PC-3 (cell line): ENCODE measurements around the gene NKD1. TPM values are rescaled to one million over a fixed set of nuclear protein-coding genes. Genes with fewer than 3 reads are reported as not detected.

ENCODE experiments used
- ATAC-seq: fragments of 200-7000 bp; cut with Tn5 transposase; 2 replicates; pipeline ENCODE4 v1.9.1; 2020; ENCODE audit warnings: mild to moderate bottlenecking, moderate library complexity
- BruUV-seq: library from RNA; stranded (reverse); fragments of 400-500 nt; replicated peaks from 2 replicates; lab custom pipeline; 2021; lab: Mats Ljungman, UMichigan
- CTCF ChIA-PET: fragments of 300-600 bp; sonication (Branson Sonifier 250); formaldehyde crosslinking; loops from one replicate; lab custom pipeline; 2022; ENCODE audit warnings: antibody characterized with exemption; lab: Charles Lee
- POLR2A ChIA-PET: fragments of 300-600 bp; sonication (Branson Sonifier 250); formaldehyde crosslinking; loops from one replicate; lab custom pipeline; 2022; ENCODE audit warnings: antibody characterized with exemption; ENCODE audit not compliant: unreplicated experiment; lab: Charles Lee
- DNase-seq: peaks from one replicate; pipeline ENCODE4 v3.0.0-alpha.2; 2015
- H2AFZ ChIP-seq: fragments of 300-600 bp; sonication (generic); 2 replicates; pipeline ENCODE4 v1.6.0; 2016; ENCODE audit warnings: antibody characterized with exemption, low read length
- H3F3A ChIP-seq: fragments of 300-600 bp; sonication (generic); one replicate; pipeline ENCODE4 v1.6.0; 2017; ENCODE audit warnings: antibody characterized with exemption, low read length, control low read depth, mild to moderate bottlenecking; ENCODE audit not compliant: unreplicated experiment
- H3K27ac ChIP-seq: fragments of 300-600 bp; sonication (generic); 2 replicates; pipeline ENCODE4 v1.5.1; 2016; ENCODE audit warnings: mild to moderate bottlenecking, low read length
- H3K27me3 ChIP-seq: fragments of 300-600 bp; sonication (generic); 2 replicates; pipeline ENCODE4 v1.6.1; 2016; ENCODE audit warnings: low read length, mixed read lengths
- H3K36me3 ChIP-seq: fragments of 300-600 bp; sonication (generic); 2 replicates; pipeline ENCODE4 v1.6.1; 2016; ENCODE audit warnings: low read depth, mixed run types, low read length, mixed read lengths
- H3K4me1 ChIP-seq: fragments of 300-600 bp; sonication (generic); 2 replicates; pipeline ENCODE4 v1.5.1; 2016; ENCODE audit warnings: low read length; ENCODE audit not compliant: insufficient read depth
- H3K4me2 ChIP-seq: fragments of 300-600 bp; sonication (generic); 2 replicates; pipeline ENCODE4 v1.6.0; 2016; ENCODE audit warnings: low read length
- H3K4me3 ChIP-seq: fragments of 300-600 bp; sonication (generic); 2 replicates; pipeline ENCODE4 v1.5.1; 2016; ENCODE audit warnings: mild to moderate bottlenecking, low read length, mixed read lengths
- H3K79me2 ChIP-seq: fragments of 300-600 bp; sonication (generic); 2 replicates; pipeline ENCODE4 v1.6.1; 2017; ENCODE audit warnings: low read length, mixed read lengths
- H3K9ac ChIP-seq: fragments of 300-600 bp; sonication (generic); 2 replicates; pipeline ENCODE4 v1.6.0; 2016; ENCODE audit warnings: mild to moderate bottlenecking, low read length
- H3K9me2 ChIP-seq: fragments of 300-600 bp; sonication (generic); replicated peaks from 2 replicates; pipeline ENCODE4 v1.6.1; 2016; ENCODE audit warnings: mixed run types, low read length, mixed read lengths
- H3K9me3 ChIP-seq: fragments of 300-600 bp; sonication (generic); 2 replicates; pipeline ENCODE4 v1.6.1; 2016; ENCODE audit warnings: low read length, mixed read lengths
- H4K20me1 ChIP-seq: fragments of 300-600 bp; sonication (generic); 2 replicates; pipeline ENCODE4 v1.6.1; 2016; ENCODE audit warnings: low read length, mixed read lengths
- CTCF ChIP-seq: fragments of 300-600 bp; sonication (generic); conservative IDR thresholded peaks from 2 replicates; pipeline ENCODE4 v1.5.1; 2017; ENCODE audit warnings: antibody characterized with exemption, low read depth, mild to moderate bottlenecking, low read length
- EZH2 ChIP-seq: fragments of 300-600 bp; sonication (generic); IDR thresholded peaks from one replicate; pipeline ENCODE4 v1.6.1; 2017; ENCODE audit warnings: antibody characterized with exemption, mild to moderate bottlenecking, low read length; ENCODE audit not compliant: unreplicated experiment
- EZH2phosphoT487 ChIP-seq: fragments of 300-600 bp; sonication (generic); IDR thresholded peaks from 2 replicates; pipeline ENCODE4 v1.6.1; 2018; ENCODE audit warnings: mild to moderate bottlenecking, antibody characterized with exemption, low read length, borderline replicate concordance
- intact Hi-C: fragments of 100-400 bp; cut with micrococcal nuclease; formaldehyde crosslinking; loops from 2 replicates; pipeline ENCODE4 v1.9.0; 2023
- total RNA-seq: library from RNA; depleted of rRNA; stranded (reverse); fragments of >200 nt; gene quantifications from 2 replicates; pipeline ENCODE4 v1.2.3, GENCODE V29; 2014

The NKD1 gene
- total RNA-seq, 1 experiment from 2014 or later: 0.07 TPM

DNA sequence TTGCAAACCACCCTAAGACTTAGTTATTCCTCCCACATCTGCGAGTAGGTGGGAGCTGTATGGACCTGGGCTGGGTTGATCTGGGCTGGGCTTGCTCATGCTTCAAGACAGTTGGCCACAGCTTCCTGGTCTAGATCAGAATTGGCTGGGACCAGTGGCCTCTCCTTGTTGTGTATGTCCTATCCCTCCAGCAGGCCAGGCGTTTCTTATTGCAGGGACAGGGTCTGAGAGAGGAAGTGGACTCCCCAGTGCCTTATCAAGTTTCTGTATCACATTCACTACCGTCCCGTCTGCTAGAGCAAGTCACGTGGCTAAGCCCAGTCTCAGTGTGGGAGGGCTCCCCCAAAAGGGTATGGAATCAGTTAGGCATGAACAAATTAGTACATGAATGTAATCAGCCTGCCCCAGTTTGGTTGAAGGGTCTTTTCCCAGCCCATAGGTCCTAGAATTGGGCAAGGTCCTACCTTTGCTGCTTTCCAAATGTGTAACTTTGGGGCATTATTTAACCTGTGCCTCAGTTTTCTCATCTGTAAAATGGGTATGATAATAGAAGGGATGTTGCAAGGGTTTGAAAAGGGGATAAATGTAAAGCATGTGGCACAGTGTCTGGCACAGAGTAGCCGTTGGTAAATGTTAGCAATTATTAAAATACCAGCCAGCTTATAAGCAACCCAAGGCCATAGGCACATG is 36.0 kb downstream of the NKD1 start:
- H3K4me1 ChIP-seq: no peaks in the 10 kb centered on the region
- H3F3A ChIP-seq: no peaks in the 10 kb centered on the region
- H3K4me3 ChIP-seq: no peak overlapping the region
- no peaks in the 10 kb centered on the region for H3K9me3 ChIP-seq
- H3K4me2 ChIP-seq: no peak overlapping the region
- ChIA-PET CTCF (no interaction called here), POLR2A (no interaction called here)
- H3K36me3 ChIP-seq: no peaks in the 10 kb centered on the region
- no peaks in the 10 kb centered on the region for H3K27me3 ChIP-seq
- H3K79me2 ChIP-seq: no peaks in the 10 kb centered on the region
- DNase-seq (no peak), ATAC-seq (no peak)
- TF ChIP-seq EZH2phosphoT487: no peak
- no peak for TF ChIP-seq EZH2
- TF ChIP-seq CTCF: no peak
- H3K27ac ChIP-seq: no peak overlapping the region
- no peaks in the 10 kb centered on the region for H3K9me2 ChIP-seq
- intact Hi-C loops: no loop called here
- H2AFZ ChIP-seq: no peak overlapping the region
- no peaks in the 10 kb centered on the region for H4K20me1 ChIP-seq
- BruUV-seq: no TSS peak
- no peak overlapping the region for H3K9ac ChIP-seq

DNA sequence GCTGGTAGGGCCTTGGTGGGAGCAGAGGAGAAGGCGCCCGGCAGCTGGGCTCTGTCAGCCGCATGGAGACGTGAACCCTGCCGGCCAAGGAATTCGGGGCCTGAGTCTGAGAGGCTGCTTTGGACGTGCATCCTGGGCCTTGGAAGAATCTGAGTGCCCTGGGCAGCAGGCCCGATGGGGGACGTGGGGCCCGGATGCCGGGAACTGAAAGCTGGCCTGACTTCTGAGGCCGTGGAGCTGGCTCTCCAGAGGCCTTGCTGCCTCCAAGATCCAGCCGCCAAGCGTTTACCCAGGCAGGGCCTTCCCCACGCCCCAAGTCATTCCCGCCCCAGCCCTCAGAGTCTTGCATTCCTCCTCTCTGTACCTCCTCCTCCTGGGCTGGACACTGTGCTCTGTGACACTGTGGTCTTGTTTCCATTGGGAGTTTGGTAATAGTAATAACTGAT is 37.2 kb downstream of the NKD1 start:
- POLR2A ChIA-PET: no interaction called here
- no peaks in the 10 kb centered on the region for H3K4me1 ChIP-seq

More for the DNA sequence above, 37.2 kb downstream of the NKD1 start:
- BruUV-seq: no TSS peak
- ATAC-seq: no peak
- TF ChIP-seq CTCF: no peak
- no peak for TF ChIP-seq EZH2phosphoT487
- no peak for TF ChIP-seq EZH2
- H3K79me2 ChIP-seq: no peaks in the 10 kb centered on the region
- H3K9me2 ChIP-seq: no peaks in the 10 kb centered on the region
- DNase-seq: no peak
- CTCF ChIA-PET: no interaction called here
- H2AFZ ChIP-seq: no peak overlapping the region
- intact Hi-C loops: no loop called here
- H3K27me3 ChIP-seq: no peaks in the 10 kb centered on the region
- no peak overlapping the region for H3K9ac ChIP-seq
- H3K4me2 ChIP-seq: no peak overlapping the region
- no peaks in the 10 kb centered on the region for H3F3A ChIP-seq
- no peaks in the 10 kb centered on the region for H4K20me1 ChIP-seq
- no peaks in the 10 kb centered on the region for H3K36me3 ChIP-seq
- H3K4me3 ChIP-seq: no peak overlapping the region
- H3K27ac ChIP-seq: no peak overlapping the region
- H3K9me3 ChIP-seq: no peaks in the 10 kb centered on the region
